ENCODE measurements around the gene FAM25A.
"Not testable (repeated sequence)": the region's sequence is repeated elsewhere in the genome, so short reads cannot be mapped to it uniquely, and the experiment has no call there.

FAM25A gene

GRCh38 chr10:87020056-87020455, at the start of gene FAM25A:
TSS of gene FAM25A (plus strand) at chr10:87020294. CDS start at chr10:87020325, 31 bp downstream.
- DNase-seq (ENCODE audit: low read depth), result not testable (repeated sequence)

- no peak for DNase-seq (ENCODE audit: low read depth)
Observed at GRCh38 chr10:86970982-86971231, 49.2 kb upstream of the FAM25A start.

DNA sequence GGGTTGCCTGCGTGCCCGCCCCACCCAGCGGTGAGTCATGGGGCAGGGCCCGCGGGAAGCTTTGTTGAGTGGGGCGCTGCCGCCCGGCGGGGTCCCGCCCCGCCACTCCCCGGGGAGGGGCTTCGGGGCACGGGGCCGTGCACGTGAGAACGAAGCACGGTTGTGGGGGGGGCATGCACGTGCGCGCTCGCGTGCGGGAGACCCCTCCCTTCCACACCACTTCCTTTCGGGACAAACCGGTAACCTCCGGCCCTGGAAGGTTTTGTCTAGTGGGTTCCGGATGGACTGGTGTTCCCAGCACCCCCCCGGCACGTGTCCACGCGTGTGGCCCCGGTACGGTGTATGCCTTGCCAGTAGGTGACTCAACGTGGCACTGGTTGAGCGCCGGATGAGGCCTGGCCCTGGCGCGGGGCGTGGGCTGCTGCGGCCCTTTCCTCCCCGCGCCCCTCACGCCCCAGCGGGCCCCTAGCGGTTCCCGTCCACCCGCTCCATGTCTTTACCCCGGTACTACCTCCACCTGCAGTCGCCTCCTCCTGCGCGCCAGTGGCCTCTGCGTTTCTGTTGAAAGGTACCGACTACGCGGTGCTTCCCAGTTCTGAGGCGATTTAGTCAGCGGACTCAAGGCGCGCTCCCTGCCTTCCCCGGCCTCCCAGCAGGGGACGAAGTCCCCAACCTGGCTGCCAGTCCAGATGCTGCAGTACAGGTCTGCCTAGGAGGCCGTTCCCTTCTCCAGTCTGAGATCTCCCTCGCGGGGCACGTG, 48.7 kb upstream of the FAM25A start:
- peak; percentile 79 for DNase-seq (ENCODE audit: low read depth)

- no peak for DNase-seq (ENCODE audit: low read depth)
Observed at GRCh38 chr10:86972613-86973380, 47.3 kb upstream of the FAM25A start.

GRCh38 chr10:86974484-86974883, 45.6 kb upstream of the FAM25A start:
- no peak for DNase-seq (ENCODE audit: low read depth)

DNA sequence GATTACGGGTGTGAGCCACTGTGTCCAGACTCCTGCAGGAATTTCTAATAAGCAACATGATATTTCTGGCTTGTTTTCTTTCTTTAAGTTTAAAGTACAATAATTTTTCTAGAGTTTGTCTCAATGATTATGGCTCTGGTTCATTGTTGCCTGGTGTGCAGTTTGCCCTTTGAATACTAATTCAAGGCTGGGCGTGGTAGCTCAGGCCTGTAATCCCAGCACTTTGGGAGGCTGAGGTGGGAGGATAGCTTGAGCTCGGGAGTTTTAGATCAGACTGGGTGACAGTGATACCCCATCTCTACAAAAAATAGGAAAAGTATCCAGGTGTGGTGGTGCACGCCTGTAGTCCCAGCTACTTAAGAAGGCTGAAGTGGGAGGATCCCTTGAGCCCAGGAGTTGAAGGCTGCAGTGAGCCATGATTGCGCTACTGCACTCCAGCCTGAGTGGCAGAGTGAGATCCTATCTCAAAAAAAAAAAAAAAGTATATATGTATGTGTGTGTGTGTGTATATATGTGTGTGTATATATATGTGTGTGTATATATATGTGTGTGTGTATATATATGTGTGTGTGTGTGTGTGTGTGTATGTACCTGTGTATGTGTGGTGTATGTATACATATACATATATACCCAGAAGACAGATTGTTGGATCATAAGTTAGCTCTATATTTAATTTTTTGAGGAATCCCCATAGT, 43.6 kb upstream of the FAM25A start:
- no peak for DNase-seq (ENCODE audit: low read depth)

DNA sequence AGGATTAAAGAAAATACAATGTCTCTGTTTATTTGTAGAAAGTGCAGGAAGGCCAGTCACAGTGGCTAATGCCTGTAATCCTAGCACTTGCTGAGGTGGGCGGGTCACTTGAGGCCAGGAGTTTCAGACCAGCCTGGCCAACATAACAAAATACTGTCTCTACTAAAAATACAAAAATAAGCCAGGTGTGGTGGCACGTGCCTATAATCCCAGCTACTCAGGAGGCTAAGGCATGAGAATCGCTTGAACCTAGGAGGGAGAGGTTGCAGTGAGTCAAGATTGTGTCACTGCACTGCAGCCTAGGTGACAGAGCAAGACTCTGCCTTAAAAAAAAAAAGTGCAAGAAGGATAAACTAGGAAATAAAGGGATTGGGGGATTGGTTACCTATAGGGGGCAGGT, 41.6 kb upstream of the FAM25A start:
- DNase-seq (ENCODE audit: low read depth), result not testable (repeated sequence)

DNA sequence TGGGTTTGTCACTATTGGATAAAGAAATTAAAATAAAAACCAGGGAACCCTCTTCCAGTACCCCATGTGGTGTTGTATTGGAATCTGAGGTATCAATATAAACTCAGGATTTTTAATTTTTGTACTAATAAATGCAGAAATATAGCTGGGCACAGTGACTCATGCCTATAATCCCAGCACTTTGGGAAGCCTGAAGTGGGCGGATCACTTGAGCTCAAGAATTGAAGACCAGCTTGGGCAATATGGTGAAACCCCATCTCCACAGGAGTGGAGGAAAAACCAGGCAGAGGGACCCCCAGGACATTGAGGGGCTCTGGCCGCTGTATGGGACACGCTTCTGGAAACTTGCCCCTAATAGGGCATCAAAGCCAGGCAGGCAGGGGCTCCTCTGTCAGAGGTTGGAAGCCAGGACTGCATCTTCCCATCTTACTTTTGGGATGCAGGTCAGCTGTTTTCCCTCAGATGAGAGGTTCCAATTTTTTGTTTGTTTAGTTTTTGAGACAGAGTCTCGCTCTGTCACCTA, 40.7 kb upstream of the FAM25A start:
- no peak for DNase-seq (ENCODE audit: low read depth)

GRCh38 chr10:86979977-86980448, 40.1 kb upstream of the FAM25A start:
- no peak for DNase-seq (ENCODE audit: low read depth)

DNA sequence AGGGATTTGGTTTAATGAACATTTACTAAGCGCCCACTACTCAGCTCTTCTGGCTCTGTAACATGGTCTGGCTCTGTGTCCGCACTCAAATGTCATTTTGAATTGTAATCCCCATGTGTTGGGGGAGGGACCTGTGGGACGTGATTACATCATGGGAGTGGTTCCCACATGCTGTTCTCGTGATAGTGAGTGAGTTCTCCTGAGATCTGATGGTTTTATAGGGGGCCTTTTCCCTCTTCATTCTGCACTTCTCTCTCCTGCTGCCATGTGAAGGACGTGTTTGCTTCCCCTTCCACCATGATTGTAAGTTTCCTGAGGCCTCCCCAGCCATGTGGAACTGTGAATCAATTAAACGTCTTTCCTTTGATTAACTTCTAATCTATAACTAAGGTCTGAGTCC, 39.1 kb upstream of the FAM25A start:
- not testable (repeated sequence) for DNase-seq (ENCODE audit: low read depth)

- DNase-seq (ENCODE audit: low read depth), result no peak
Observed at GRCh38 chr10:86981716-86982115, 38.4 kb upstream of the FAM25A start.

DNA sequence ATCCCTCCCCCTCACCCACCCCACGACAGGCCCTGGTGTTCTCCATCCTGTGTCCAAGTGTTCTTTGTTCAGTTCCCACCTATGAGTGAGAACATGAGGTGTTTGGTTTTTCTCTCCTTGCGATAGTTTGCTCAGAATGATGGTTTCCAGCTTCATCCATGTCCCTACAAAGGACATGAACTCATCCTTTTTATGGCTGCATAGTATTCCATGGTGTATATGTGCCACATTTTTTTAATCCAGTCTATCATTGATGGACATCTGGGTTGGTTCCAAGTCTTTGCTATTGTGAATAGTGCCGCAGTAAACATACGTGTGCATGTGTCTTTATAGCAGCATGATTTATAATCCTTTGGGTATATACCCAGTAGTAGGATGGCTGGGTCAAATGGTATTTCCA, 35.6 kb upstream of the FAM25A start:
- not testable (repeated sequence) for DNase-seq (ENCODE audit: low read depth)

DNA sequence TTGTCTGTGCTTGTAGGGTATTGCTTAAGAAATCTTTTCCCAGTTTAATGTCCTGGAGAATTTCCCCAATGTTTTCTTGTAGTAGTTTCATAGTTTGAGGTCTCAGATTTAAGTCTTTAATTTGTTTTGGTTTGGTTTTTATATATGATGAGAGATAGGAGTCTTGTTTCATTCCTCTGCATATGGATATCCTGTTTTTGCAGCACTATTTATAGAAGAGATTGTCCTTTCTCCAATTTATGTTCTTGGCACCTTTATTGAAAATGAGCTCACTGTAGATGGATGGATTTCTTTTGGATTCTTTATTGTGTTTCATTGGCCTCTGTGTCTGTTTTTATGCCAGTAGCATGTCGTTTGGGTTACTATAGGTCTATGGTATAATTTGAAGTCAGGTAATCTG, 31.6 kb upstream of the FAM25A start:
- no peak for DNase-seq (ENCODE audit: low read depth)

DNA sequence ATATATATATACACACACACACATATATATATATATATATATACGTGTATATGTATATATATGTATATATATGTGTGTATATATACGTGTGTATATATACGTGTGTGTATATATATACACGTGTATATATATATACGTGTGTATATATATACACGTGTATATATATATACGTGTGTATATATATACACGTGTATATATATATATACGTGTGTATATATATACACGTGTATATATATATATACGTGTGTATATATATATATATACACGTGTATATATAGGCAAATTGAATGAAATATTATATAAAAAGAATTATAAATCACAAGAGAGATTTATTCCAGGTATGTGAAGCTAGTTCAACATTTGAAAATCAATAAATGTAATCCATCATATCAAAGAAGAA, 28.7 kb upstream of the FAM25A start:
- DNase-seq (ENCODE audit: low read depth), result not testable (repeated sequence)

GRCh38 chr10:86992456-86992855, 27.6 kb upstream of the FAM25A start:
- no peak for DNase-seq (ENCODE audit: low read depth)

- no peak for DNase-seq (ENCODE audit: low read depth)
Observed at GRCh38 chr10:86992929-86993328, 27.2 kb upstream of the FAM25A start.

DNA sequence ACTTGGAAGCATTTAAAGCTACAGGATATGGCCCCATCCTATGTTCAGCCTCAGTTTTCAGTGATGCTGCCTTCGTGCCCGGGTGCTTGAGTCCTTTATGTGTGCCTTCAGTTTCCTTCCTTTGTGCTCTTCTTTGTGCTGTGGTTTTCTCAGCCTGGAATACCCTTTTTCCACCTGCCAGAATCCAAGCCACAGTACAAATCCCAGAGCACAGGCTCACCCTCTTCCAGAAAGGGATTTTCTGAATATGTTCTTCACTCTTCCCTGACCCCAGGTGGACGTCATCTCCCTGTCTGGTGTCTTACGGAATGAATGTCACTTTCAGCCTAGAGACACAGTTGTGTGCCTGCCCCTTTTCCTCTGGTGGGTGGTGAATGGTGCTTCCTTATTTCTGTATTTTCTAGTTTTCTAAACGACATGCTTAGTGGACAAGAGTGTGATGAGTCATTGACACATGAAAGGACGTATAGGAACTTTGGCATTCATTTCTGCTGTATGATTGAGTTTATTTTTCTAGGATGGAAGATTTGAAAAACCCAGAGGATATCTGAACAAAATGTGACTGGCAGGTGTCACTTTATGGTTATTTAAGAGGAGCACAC, 20.2 kb upstream of the FAM25A start:
- not testable (repeated sequence) for DNase-seq (ENCODE audit: low read depth)

DNA sequence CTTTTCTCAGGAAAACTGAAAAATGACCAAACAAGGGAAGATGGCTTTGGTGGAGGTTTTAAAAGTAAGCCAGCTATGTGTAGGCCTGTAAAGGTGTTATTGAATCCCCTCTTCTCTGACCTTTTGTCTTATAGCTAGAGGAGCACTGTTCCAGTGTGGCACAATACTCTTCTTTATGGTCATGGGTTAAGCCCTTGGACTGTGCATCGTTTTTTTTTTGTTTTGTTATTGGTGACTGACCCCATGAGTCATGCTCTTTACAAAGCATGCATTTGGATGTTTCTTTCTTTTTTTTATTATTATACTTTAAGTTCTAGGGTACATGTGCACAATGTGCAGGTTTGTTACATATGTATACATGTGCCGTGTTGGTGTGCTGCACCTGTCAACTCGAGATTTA, 19.6 kb upstream of the FAM25A start:
- DNase-seq (ENCODE audit: low read depth), result no peak

- DNase-seq (ENCODE audit: low read depth), result not testable (repeated sequence)
Observed at GRCh38 chr10:87007124-87007523, 13.0 kb upstream of the FAM25A start.

DNA sequence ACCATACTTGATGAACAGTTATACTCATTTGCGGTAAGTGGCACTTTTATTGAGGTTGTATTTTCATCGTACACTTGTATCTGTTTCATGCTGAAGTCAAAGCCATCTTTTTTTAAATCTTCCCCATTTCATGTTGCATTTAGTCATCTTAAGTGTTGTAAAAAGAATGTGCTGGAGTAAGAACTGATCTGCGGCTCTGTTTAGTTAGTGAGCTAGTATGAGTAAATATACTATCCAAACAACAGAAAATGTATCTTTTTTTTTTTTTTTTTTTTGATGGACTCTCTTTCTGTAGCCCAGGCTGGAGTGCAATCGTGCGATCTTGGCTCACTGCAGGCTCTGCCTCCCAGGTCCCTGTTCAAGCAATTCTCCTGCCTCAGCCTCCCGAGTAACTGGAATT, 12.4 kb upstream of the FAM25A start:
- not testable (repeated sequence) for DNase-seq (ENCODE audit: low read depth)

DNA sequence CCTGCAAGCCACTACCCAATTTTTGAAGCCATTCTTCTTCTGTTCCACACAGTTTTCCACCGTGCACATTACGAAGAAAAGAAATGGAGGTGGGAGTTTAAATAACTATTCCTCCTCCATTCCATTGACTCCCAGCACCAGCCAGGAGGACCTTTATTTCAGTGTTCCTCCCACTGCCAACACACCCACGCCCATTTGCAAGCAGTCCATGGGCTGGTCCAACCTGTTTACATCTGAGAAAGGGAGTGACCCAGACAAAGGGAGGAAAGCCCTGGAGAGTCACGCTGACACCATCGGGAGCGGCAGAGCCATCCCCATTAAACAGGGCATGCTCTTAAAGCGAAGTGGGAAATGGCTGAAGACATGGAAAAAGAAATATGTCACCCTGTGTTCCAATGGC, 11.8 kb upstream of the FAM25A start:
- DNase-seq (ENCODE audit: low read depth), result not testable (repeated sequence)

DNA sequence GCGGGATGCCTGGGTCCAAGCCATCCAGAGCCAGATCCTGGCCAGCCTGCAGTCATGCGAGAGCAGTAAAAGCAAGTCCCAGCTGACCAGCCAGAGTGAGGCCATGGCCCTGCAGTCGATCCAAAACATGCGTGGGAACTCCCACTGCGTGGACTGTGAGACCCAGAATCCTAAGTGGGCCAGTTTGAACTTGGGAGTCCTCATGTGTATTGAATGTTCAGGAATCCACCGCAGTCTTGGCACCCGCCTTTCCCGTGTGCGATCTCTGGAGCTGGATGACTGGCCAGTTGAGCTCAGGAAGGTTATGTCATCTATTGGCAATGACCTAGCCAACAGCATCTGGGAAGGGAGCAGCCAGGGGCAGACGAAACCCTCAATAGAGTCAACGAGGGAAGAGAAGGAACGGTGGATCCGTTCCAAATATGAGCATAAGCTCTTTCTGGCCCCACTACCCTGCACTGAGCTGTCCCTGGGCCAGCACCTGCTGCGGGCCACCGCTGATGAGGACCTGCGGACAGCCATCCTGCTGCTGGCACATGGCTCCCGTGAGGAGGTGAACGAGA, 10.9 kb upstream of the FAM25A start:
- DNase-seq (ENCODE audit: low read depth), result not testable (repeated sequence)
